Transverse colon (tissue), 4 donors: ENCODE data around the gene JPH2. TPM values are rescaled to one million over a fixed set of nuclear protein-coding genes. Genes with fewer than 3 reads are reported as not detected.
A peak's percentile ranks its signal among the peaks of the same experiment; 100 is the strongest.

Experiments
- DNase-seq: peaks from one replicate; pipeline ENCODE4 v3.0.0-alpha.2; 2019
- H3K27ac ChIP-seq, 4 donors: fragments of 200-600 bp; sonication (generic); 2 replicates each; pipeline ENCODE4 v1.5.1; 2016 to 2018; ENCODE audit warnings: inconsistent platforms in 4 of 4
- H3K27me3 ChIP-seq: fragments of 200-600 bp; sonication (generic); 2 replicates; pipeline ENCODE4 v1.5.1; 2017; ENCODE audit warnings: inconsistent platforms
- H3K36me3 ChIP-seq, 4 donors: fragments of 200-600 bp; sonication (generic); 2 replicates each; pipeline ENCODE4 v1.5.1; 2017 to 2019; ENCODE audit warnings: inconsistent platforms in 4 of 4
- H3K4me1 ChIP-seq, 4 donors: fragments of 200-600 bp; sonication (generic); 2 replicates each; pipeline ENCODE4 v1.5.1; 2017 to 2020; ENCODE audit warnings: inconsistent platforms in 4 of 4
- H3K4me3 ChIP-seq, 4 donors: fragments of 200-600 bp; sonication (generic); 1 replicate in 1 of 4; 2 replicates in 3 of 4; pipeline versions ENCODE4 v1.5.1 to v1.6.1; 2017 to 2019; ENCODE audit warnings: inconsistent platforms in 4 of 4
- H3K9me3 ChIP-seq, 2 donors: fragments of 200-600 bp; sonication (generic); 2 replicates each; pipeline ENCODE4 v1.5.1; 2017 to 2019; ENCODE audit warnings: inconsistent platforms in 2 of 2
- CTCF ChIP-seq, 5 experiments: fragments of 200-600 bp in 3 of 5; fragments of 450-650 bp in 2 of 5; sonication (generic) in 3 of 5; IDR thresholded peaks; 1 replicate in 2 of 5; 2 replicates in 3 of 5; pipeline ENCODE4 v1.5.1; 2016 to 2017; ENCODE audit warnings: antibody characterized with exemption in 5 of 5, inconsistent platforms in 3 of 5, mild to moderate bottlenecking in 2 of 5, moderate library complexity in 1 of 5
- EP300 ChIP-seq: sonication (generic); formaldehyde crosslinking; IDR thresholded peaks from one replicate; pipeline ENCODE4 v1.6.1; 2017; ENCODE audit warnings: antibody characterized with exemption, low read depth
- POLR2A ChIP-seq: fragments of 450-650 bp; IDR thresholded peaks from one replicate; pipeline ENCODE4 v1.6.1; 2016; ENCODE audit warnings: antibody characterized with exemption, mild to moderate bottlenecking, moderate library complexity
- POLR2AphosphoS5 ChIP-seq, 3 donors: sonication (generic); formaldehyde crosslinking; IDR thresholded peaks; one replicate each; pipeline ENCODE4 v1.6.1; 2016; ENCODE audit warnings: antibody characterized with exemption in 3 of 3
- WGBS, 2 donors: methylation state at CpG; one replicate each; pipeline ENCODE4 v1.1.5; 2018; ENCODE audit warnings: low coverage in 1 of 2; 5-methylcytosine and 5-hydroxymethylcytosine counted together
- in situ Hi-C, 4 donors: fragments of 200-750 bp; cut with MboI; loops; one replicate each; pipeline versions ENCODE4 v1.15.0 to v1.15.1; 2017; ENCODE audit warnings: low sequenced_read_pairs in 3 of 4, low pct_ligation_motif_present in 1 of 4, low pct_unique_long_range_greater_than_20kb in 1 of 4
- intact Hi-C: fragments of 100-400 bp; cut with DNase I; formaldehyde crosslinking; loops from one replicate; pipeline ENCODE4 v1.15.1; 2023; ENCODE audit warnings: low total_unique reads
- total RNA-seq, 4 donors: library from RNA; depleted of rRNA; stranded (reverse); fragments of >200 nt; gene quantifications; one replicate each; pipeline ENCODE4 v1.1.0, GENCODE V29; 2016

JPH2 gene
- total RNA-seq, 4 donors from 2014 or later, result 9.8 to 216 (median 18.3) TPM

- intact Hi-C loops (loop anchor here (5.0 kb wide), 1 partner anchor 34 kb away; no protein-coding TSS in a partner anchor), in situ Hi-C loops (no loop called here)
- Histone ChIP-seq H3K4me1 (peaks cover 5 to 20% (median 14%) of the 10 kb centered on the region in 4 donors), H3K4me3 (no peak overlapping the region), H3K27me3 (no peaks in the 10 kb centered on the region), H3K9me3 (no peaks in the 10 kb centered on the region), H3K27ac (peak overlapping the region; percentile 70 to 91 (median 86)), H3K36me3 (no peaks in the 10 kb centered on the region)
- TF ChIP-seq EP300, result no peak
- TF ChIP-seq POLR2A, result no peak
- no peak for TF ChIP-seq CTCF (IDR thresholded peaks at IDR 0.05)
- TF ChIP-seq POLR2AphosphoS5 (IDR thresholded peaks at IDR 0.05), result no peak
- WGBS, 2 donors, result 63% methylated on average over 11 of the region's 11 CpGs; no CpG with 5 or more reads in 1 of the 2 donors
- no peak for DNase-seq
These were observed 5.4 kb downstream of the JPH2 start for GRCh38 chr20:44181611-44182010.

- no peaks in the 10 kb centered on the region for H3K27me3 ChIP-seq
- H3K36me3 ChIP-seq, result no peaks in the 10 kb centered on the region
- peak overlapping the region in 1 of 4 donors; percentile 2 for H3K4me3 ChIP-seq
- H3K4me1 ChIP-seq, result peaks cover 5 to 20% (median 14%) of the 10 kb centered on the region in 4 donors
- peak; percentile 34 for DNase-seq
- TF ChIP-seq POLR2AphosphoS5 (IDR thresholded peaks at IDR 0.05) (peak; percentile 30 to 68 (median 55)), CTCF (IDR thresholded peaks at IDR 0.05) (no peak), EP300 (peak; percentile 14), POLR2A (no peak)
- 45 to 53% methylated on average over 4 to 9 of the region's 9 CpGs for WGBS, 2 donors
- in situ Hi-C loops (no loop called here), intact Hi-C loops (loop anchor here (5.0 kb wide), 1 partner anchor 34 kb away; no protein-coding TSS in a partner anchor)
- no peaks in the 10 kb centered on the region for H3K9me3 ChIP-seq
- H3K27ac ChIP-seq, result peak overlapping the region; percentile 70 to 91 (median 86)
These were observed 6.2 kb downstream of the JPH2 start for GRCh38 chr20:44180814-44181213.

GRCh38 chr20:44176833-44177534, 10.0 kb downstream of the JPH2 start:
- intact Hi-C loops (no loop called here), in situ Hi-C loops (no loop called here)
- WGBS, 2 donors, result 10 to 35% methylated on average over 2 to 14 of the region's 14 CpGs
- Histone ChIP-seq H3K9me3 (no peaks in the 10 kb centered on the region), H3K4me1 (peaks cover 5 to 20% (median 16%) of the 10 kb centered on the region in 4 donors), H3K27ac (peak overlapping the region; percentile 70 to 91 (median 86)), H3K36me3 (no peaks in the 10 kb centered on the region), H3K27me3 (peaks cover 3% of the 10 kb centered on the region), H3K4me3 (no peak overlapping the region)
- DNase-seq, result peak; percentile 72
- TF ChIP-seq CTCF (IDR thresholded peaks at IDR 0.05), result no peak
- TF ChIP-seq POLR2AphosphoS5 (IDR thresholded peaks at IDR 0.05), result peak; percentile 26 to 56 (median 47)
- no peak for TF ChIP-seq EP300
- TF ChIP-seq POLR2A, result no peak

- no peaks in the 10 kb centered on the region for H3K9me3 ChIP-seq
- WGBS, 2 donors, result 86 to 100% methylated on average over 1 to 13 of the region's 13 CpGs
- H3K4me3 ChIP-seq, result no peak overlapping the region
- peak overlapping the region; percentile 43 to 91 (median 74) for H3K27ac ChIP-seq
- intact Hi-C loops, result no loop called here
- peaks cover 11% of the 10 kb centered on the region for H3K27me3 ChIP-seq
- DNase-seq, result no peak
- in situ Hi-C loops, result no loop called here
- TF ChIP-seq CTCF (IDR thresholded peaks at IDR 0.05) (no peak), EP300 (no peak), POLR2AphosphoS5 (IDR thresholded peaks at IDR 0.05) (no peak), POLR2A (no peak)
- no peaks in the 10 kb centered on the region for H3K36me3 ChIP-seq
- H3K4me1 ChIP-seq, result peaks cover 5 to 16% (median 15%) of the 10 kb centered on the region in 4 donors
These were observed 11.8 kb downstream of the JPH2 start for GRCh38 chr20:44174996-44175765.
